Right hindlimb (tissue), 1 donor: Measurements from ENCODE around the gene SIL1.
"Not testable (repeated sequence)": the region's sequence is repeated elsewhere in the genome, so short reads cannot be mapped to it uniquely, and the experiment has no call there.

ENCODE experiments used
- DNase-seq: peaks from one replicate; pipeline ENCODE4 v3.0.0-alpha.2; 2018

The SIL1 gene

GRCh38 chr5:139197710-139198669 lies at the start of gene SIL1:
SIL1 (minus strand) TSS chr5:139198368; CDS start chr5:139127843, 70,525 bp downstream.
- DNase-seq = peak; percentile 99

GRCh38 chr5:139246394-139246793 lies 48.2 kb upstream of the SIL1 start:
- DNase-seq = no peak

- DNase-seq = no peak
These were observed 47.6 kb upstream of the SIL1 start for GRCh38 chr5:139245637-139246339.

GRCh38 chr5:139243425-139243970 lies 45.3 kb upstream of the SIL1 start:
- no peak for DNase-seq

- DNase-seq = no peak
These were observed 43.0 kb upstream of the SIL1 start for GRCh38 chr5:139241139-139241538.

GRCh38 chr5:139236479-139236878 lies 38.3 kb upstream of the SIL1 start:
- no peak for DNase-seq

- no peak for DNase-seq
These were observed 34.1 kb upstream of the SIL1 start for GRCh38 chr5:139232147-139232724.

GRCh38 chr5:139228201-139228803 lies 30.1 kb upstream of the SIL1 start:
- no peak for DNase-seq

- no peak for DNase-seq
These were observed 28.0 kb upstream of the SIL1 start for GRCh38 chr5:139226131-139226530.

- DNase-seq = no peak
These were observed 25.3 kb upstream of the SIL1 start for GRCh38 chr5:139223481-139223880.

- DNase-seq = no peak
These were observed 24.2 kb upstream of the SIL1 start for GRCh38 chr5:139222346-139222745.

- not testable (repeated sequence) for DNase-seq
These were observed 19.9 kb upstream of the SIL1 start for GRCh38 chr5:139218038-139218437.

- DNase-seq = no peak
These were observed 17.2 kb upstream of the SIL1 start for GRCh38 chr5:139215107-139215975.

GRCh38 chr5:139214646-139215045 lies 16.5 kb upstream of the SIL1 start:
- DNase-seq = no peak

- DNase-seq = no peak
These were observed 14.7 kb upstream of the SIL1 start for GRCh38 chr5:139212906-139213305.

GRCh38 chr5:139212486-139212885 lies 14.3 kb upstream of the SIL1 start:
- no peak for DNase-seq

- no peak for DNase-seq
These were observed 12.4 kb upstream of the SIL1 start for GRCh38 chr5:139210585-139210984.

GRCh38 chr5:139207297-139208000 lies 9.3 kb upstream of the SIL1 start:
- DNase-seq = no peak

GRCh38 chr5:139205586-139205985 lies 7.4 kb upstream of the SIL1 start:
- DNase-seq = no peak

- no peak for DNase-seq
These were observed 7.0 kb upstream of the SIL1 start for GRCh38 chr5:139205124-139205523.

GRCh38 chr5:139204196-139204595 lies 6.0 kb upstream of the SIL1 start:
- no peak for DNase-seq
